Esophagus muscularis mucosa (tissue), 4 donors: ENCODE results near the gene VGLL1. TPM values are rescaled to one million over a fixed set of nuclear protein-coding genes. Genes with fewer than 3 reads are reported as not detected.

Source experiments
- DNase-seq: peaks from one replicate; pipeline ENCODE4 v3.0.0-alpha.2; 2017; ENCODE audit errors: extremely low spot score
- H3K27ac ChIP-seq, 4 donors: fragments of 200-600 bp; sonication (generic); replicated peaks in 1 of 4; 1 replicate in 3 of 4; 2 replicates in 1 of 4; pipeline ENCODE4 v1.5.1; 2016 to 2019; ENCODE audit warnings: mild to moderate bottlenecking in 1 of 4
- H3K27me3 ChIP-seq, 4 donors: fragments of 200-600 bp; sonication (generic); one replicate each; pipeline versions ENCODE4 v1.5.1 to v1.6.0; 2016 to 2019
- H3K36me3 ChIP-seq, 4 donors: fragments of 200-600 bp; sonication (generic); one replicate each; pipeline ENCODE4 v1.5.1; 2016 to 2019
- H3K4me1 ChIP-seq, 4 donors: fragments of 200-600 bp; sonication (generic); one replicate each; pipeline ENCODE4 v1.5.1; 2016 to 2019
- H3K4me3 ChIP-seq, 4 donors: fragments of 200-600 bp; sonication (generic); 1 replicate in 2 of 4; 2 replicates in 2 of 4; pipeline ENCODE4 v1.5.1; 2016 to 2019; ENCODE audit warnings: mild to moderate bottlenecking in 4 of 4, moderate library complexity in 1 of 4
- H3K9me3 ChIP-seq, 4 donors: fragments of 200-600 bp; sonication (generic); 1 replicate in 3 of 4; 2 replicates in 1 of 4; pipeline ENCODE4 v1.5.1; 2016 to 2019
- EP300 ChIP-seq: sonication (generic); formaldehyde crosslinking; IDR thresholded peaks from one replicate; pipeline ENCODE4 v1.6.1; 2017; ENCODE audit warnings: antibody characterized with exemption
- POLR2A ChIP-seq: fragments of 450-650 bp; IDR thresholded peaks from one replicate; pipeline ENCODE4 v1.6.1; 2017; ENCODE audit warnings: antibody characterized with exemption, moderate library complexity, mild to moderate bottlenecking, low read depth
- POLR2AphosphoS5 ChIP-seq, 2 donors: sonication (generic); formaldehyde crosslinking; IDR thresholded peaks; one replicate each; pipeline ENCODE4 v1.6.1; 2017; ENCODE audit warnings: antibody characterized with exemption in 2 of 2
- WGBS: methylation state at CpG from one replicate; pipeline ENCODE4 v1.1.5; 2018; 5-methylcytosine and 5-hydroxymethylcytosine counted together
- intact Hi-C: fragments of 100-400 bp; cut with DNase I; formaldehyde crosslinking; loops from one replicate; pipeline ENCODE4 v1.15.1; 2023
- total RNA-seq, 4 donors: library from RNA; depleted of rRNA; stranded (reverse); fragments of >200 nt; gene quantifications; one replicate each; pipeline versions ENCODE4 v1.1.0 to v1.2.1, GENCODE V29; 2016
- TF ChIP-seq, protein P1 (sequence below), 3 experiments: fragments of 200-600 bp in 2 of 3; fragments of 450-650 bp in 1 of 3; sonication (generic) in 2 of 3; IDR thresholded peaks; one replicate each; pipeline ENCODE4 v1.5.1; 2017 to 2019; ENCODE audit warnings: antibody characterized with exemption in 3 of 3, mild to moderate bottlenecking in 2 of 3, moderate library complexity in 1 of 3

Gene VGLL1
- total RNA-seq, 4 donors from 2014 or later: not detected

DNA sequence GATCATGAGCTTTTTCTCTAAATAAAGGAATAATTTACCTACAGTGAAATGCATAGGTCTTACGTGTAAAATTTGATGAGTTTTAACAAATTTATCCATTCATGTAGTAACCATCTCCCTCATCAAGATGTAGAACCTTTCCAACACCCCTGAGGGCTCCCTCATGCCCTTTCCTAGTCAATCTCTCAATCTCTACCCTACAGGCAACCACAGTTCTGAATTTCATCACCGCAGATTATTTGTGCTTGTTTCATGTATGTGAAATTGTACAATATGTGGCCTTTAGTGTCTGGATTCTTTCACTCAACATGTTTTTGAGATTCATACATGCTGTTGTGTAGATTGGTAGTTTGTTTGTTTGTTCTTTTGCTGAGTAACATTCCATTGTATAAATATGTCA, 2.1 kb downstream of the VGLL1 start:
- no peaks in the 10 kb centered on the region for H3K36me3 ChIP-seq
- TF ChIP-seq POLR2A (no peak), POLR2AphosphoS5 (IDR thresholded peaks at IDR 0.05) (no peak), EP300 (no peak)
- TF ChIP-seq, protein P1, sequence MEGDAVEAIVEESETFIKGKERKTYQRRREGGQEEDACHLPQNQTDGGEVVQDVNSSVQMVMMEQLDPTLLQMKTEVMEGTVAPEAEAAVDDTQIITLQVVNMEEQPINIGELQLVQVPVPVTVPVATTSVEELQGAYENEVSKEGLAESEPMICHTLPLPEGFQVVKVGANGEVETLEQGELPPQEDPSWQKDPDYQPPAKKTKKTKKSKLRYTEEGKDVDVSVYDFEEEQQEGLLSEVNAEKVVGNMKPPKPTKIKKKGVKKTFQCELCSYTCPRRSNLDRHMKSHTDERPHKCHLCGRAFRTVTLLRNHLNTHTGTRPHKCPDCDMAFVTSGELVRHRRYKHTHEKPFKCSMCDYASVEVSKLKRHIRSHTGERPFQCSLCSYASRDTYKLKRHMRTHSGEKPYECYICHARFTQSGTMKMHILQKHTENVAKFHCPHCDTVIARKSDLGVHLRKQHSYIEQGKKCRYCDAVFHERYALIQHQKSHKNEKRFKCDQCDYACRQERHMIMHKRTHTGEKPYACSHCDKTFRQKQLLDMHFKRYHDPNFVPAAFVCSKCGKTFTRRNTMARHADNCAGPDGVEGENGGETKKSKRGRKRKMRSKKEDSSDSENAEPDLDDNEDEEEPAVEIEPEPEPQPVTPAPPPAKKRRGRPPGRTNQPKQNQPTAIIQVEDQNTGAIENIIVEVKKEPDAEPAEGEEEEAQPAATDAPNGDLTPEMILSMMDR (IDR thresholded peaks at IDR 0.05): no peak
- H3K4me3 ChIP-seq: no peak overlapping the region
- 66% methylated on average over 2 of the region's 2 CpGs for WGBS
- DNase-seq: no peak
- H3K9me3 ChIP-seq: no peaks in the 10 kb centered on the region
- no peak overlapping the region for H3K27ac ChIP-seq
- intact Hi-C loops: no loop called here
- H3K27me3 ChIP-seq: no peaks in the 10 kb centered on the region
- H3K4me1 ChIP-seq: no peaks in the 10 kb centered on the region

GRCh38 chrX:136538811-136539210, 6.8 kb downstream of the VGLL1 start:
- no peak for TF ChIP-seq POLR2A
- TF ChIP-seq, protein P1 (IDR thresholded peaks at IDR 0.05): no peak
- no peak for TF ChIP-seq EP300
- TF ChIP-seq POLR2AphosphoS5 (IDR thresholded peaks at IDR 0.05): no peak
- Histone ChIP-seq H3K36me3 (no peaks in the 10 kb centered on the region), H3K9me3 (no peaks in the 10 kb centered on the region), H3K4me3 (no peak overlapping the region), H3K27ac (no peak overlapping the region), H3K27me3 (no peaks in the 10 kb centered on the region), H3K4me1 (no peaks in the 10 kb centered on the region)
- 64% methylated on average over 2 of the region's 2 CpGs for WGBS
- no peak for DNase-seq
- intact Hi-C loops: no loop called here

DNA sequence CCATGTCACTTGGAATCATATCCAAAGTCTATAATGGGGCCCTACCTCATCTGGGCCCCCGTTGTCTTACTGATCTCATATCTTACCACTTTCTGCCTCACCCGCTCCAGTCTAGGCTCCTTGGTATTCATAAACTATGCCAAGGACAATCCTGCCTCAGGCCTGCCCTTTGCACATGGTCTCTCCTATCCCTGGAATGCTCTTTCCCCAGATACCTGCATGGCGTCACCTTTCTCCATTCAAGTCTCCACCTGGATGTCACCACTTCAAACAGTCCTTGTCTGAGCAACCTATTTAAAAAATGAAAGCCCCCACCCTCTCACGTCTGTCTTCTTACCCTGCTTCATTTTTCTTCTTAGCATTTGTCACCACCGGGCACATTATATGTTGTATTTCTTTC, 8.2 kb downstream of the VGLL1 start:
- Histone ChIP-seq H3K27me3 (no peaks in the 10 kb centered on the region), H3K9me3 (no peaks in the 10 kb centered on the region), H3K27ac (no peak overlapping the region), H3K36me3 (no peaks in the 10 kb centered on the region), H3K4me3 (no peak overlapping the region), H3K4me1 (no peaks in the 10 kb centered on the region)
- intact Hi-C loops: no loop called here
- 72% methylated on average over 5 of the region's 5 CpGs for WGBS
- no peak for TF ChIP-seq EP300
- no peak for TF ChIP-seq POLR2AphosphoS5 (IDR thresholded peaks at IDR 0.05)
- TF ChIP-seq POLR2A: no peak
- DNase-seq: no peak

- TF ChIP-seq EP300 (no peak), POLR2AphosphoS5 (IDR thresholded peaks at IDR 0.05) (no peak), POLR2A (no peak)
- TF ChIP-seq, protein P1 (IDR thresholded peaks at IDR 0.05): no peak
- no peak for DNase-seq
- Histone ChIP-seq H3K4me1 (no peaks in the 10 kb centered on the region), H3K4me3 (no peak overlapping the region), H3K27ac (no peak overlapping the region), H3K27me3 (no peaks in the 10 kb centered on the region), H3K36me3 (no peaks in the 10 kb centered on the region), H3K9me3 (no peaks in the 10 kb centered on the region)
- intact Hi-C loops: no loop called here
- 81% methylated on average over 3 of the region's 3 CpGs for WGBS
Measured at GRCh38 chrX:136541294-136541693, 9.3 kb downstream of the VGLL1 start.

- intact Hi-C loops: no loop called here
- Histone ChIP-seq H3K27me3 (no peaks in the 10 kb centered on the region), H3K9me3 (no peaks in the 10 kb centered on the region), H3K36me3 (no peaks in the 10 kb centered on the region), H3K4me3 (no peak overlapping the region), H3K27ac (no peak overlapping the region), H3K4me1 (no peaks in the 10 kb centered on the region)
- 59% methylated on average over 7 of the region's 7 CpGs for WGBS
- TF ChIP-seq EP300: no peak
- TF ChIP-seq, protein P1 (IDR thresholded peaks at IDR 0.05): no peak
- TF ChIP-seq POLR2AphosphoS5 (IDR thresholded peaks at IDR 0.05): no peak
- no peak for TF ChIP-seq POLR2A
- DNase-seq: no peak
Measured at GRCh38 chrX:136542281-136542680, 10.3 kb downstream of the VGLL1 start.
